WTC11 (cell line): ENCODE measurements around the gene HMCES. TPM values are rescaled to one million over a fixed set of nuclear protein-coding genes. Genes with fewer than 3 reads are reported as not detected.

ENCODE experiments used
- ATAC-seq: fragments of 200-7000 bp; cut with Tn5 transposase; 2 replicates; pipeline ENCODE4 v1.10.0; 2021; ENCODE audit warnings: mild to moderate bottlenecking, moderate library complexity
- CTCF ChIA-PET: fragments of 300-600 bp; sonication (Branson Sonifier 250); formaldehyde crosslinking; loops from one replicate; lab custom pipeline; 2021; ENCODE audit warnings: antibody characterized with exemption; lab: Charles Lee
- POLR2A ChIA-PET: fragments of 350-600 bp; sonication (Branson Sonifier 250); formaldehyde crosslinking; loops from one replicate; lab custom pipeline; 2021; ENCODE audit warnings: antibody characterized with exemption; lab: Charles Lee
- DNase-seq: peaks from one replicate; pipeline ENCODE4 v3.0.0; 2021; ENCODE audit warnings: low spot score
- H3K27ac Mint-ChIP-seq: 2 replicates; pipeline ENCODE4 v1.8.0; 2021; ENCODE audit warnings: mixed read lengths
- H3K27me3 Mint-ChIP-seq: 2 replicates; pipeline ENCODE4 v1.8.0; 2021; ENCODE audit warnings: low read depth, mild to moderate bottlenecking, moderate library complexity, mixed read lengths
- H3K36me3 Mint-ChIP-seq: 2 replicates; pipeline ENCODE4 v1.8.0; 2021; ENCODE audit warnings: mixed read lengths
- H3K4me1 Mint-ChIP-seq: 2 replicates; pipeline ENCODE4 v1.8.0; 2022; ENCODE audit warnings: mixed read lengths
- H3K4me3 Mint-ChIP-seq: 2 replicates; pipeline ENCODE4 v1.8.0; 2021; ENCODE audit warnings: mild to moderate bottlenecking, moderate library complexity, mixed read lengths
- H3K9me3 Mint-ChIP-seq: 2 replicates; pipeline ENCODE4 v1.8.0; 2021; ENCODE audit warnings: mixed read lengths
- ATF1 ChIP-seq: sonication (generic); formaldehyde crosslinking; IDR thresholded peaks from 2 replicates; pipeline ENCODE4 v1.8.1; 2023; ENCODE audit warnings: mild to moderate bottlenecking, moderate library complexity, missing genetic modification reagents
- ATF3 ChIP-seq: sonication (generic); formaldehyde crosslinking; conservative IDR thresholded peaks from 2 replicates; pipeline ENCODE4 v1.8.1; 2022; ENCODE audit warnings: mild to moderate bottlenecking, missing genetic modification reagents
- ATF6 ChIP-seq: sonication (generic); formaldehyde crosslinking; IDR thresholded peaks from 2 replicates; pipeline ENCODE4 v1.8.1; 2023; ENCODE audit warnings: mild to moderate bottlenecking, missing genetic modification reagents
- CTCF ChIP-seq: fragments of 200-600 bp; IDR thresholded peaks from 2 replicates; pipeline ENCODE4 v1.8.0; 2022; ENCODE audit warnings: antibody characterized with exemption
- E2F1 ChIP-seq: sonication (generic); formaldehyde crosslinking; IDR thresholded peaks from 2 replicates; pipeline ENCODE4 v1.8.0; 2022; ENCODE audit warnings: mild to moderate bottlenecking, missing genetic modification reagents
- ERG ChIP-seq: fragments of 250-450 bp; sonication (Bioruptor Pico); IDR thresholded peaks from 2 replicates; pipeline ENCODE4 v1.8.0; 2021; ENCODE audit warnings: mild to moderate bottlenecking
- HMGXB4 ChIP-seq: sonication (generic); formaldehyde crosslinking; IDR thresholded peaks from 2 replicates; pipeline ENCODE4 v1.8.1; 2023; ENCODE audit warnings: mild to moderate bottlenecking, moderate library complexity, missing genetic modification reagents
- JUN ChIP-seq: sonication (generic); formaldehyde crosslinking; IDR thresholded peaks from 2 replicates; pipeline ENCODE4 v1.8.0; 2023; ENCODE audit warnings: mild to moderate bottlenecking, missing genetic modification reagents
- MAX ChIP-seq: sonication (generic); formaldehyde crosslinking; IDR thresholded peaks from 2 replicates; pipeline ENCODE4 v1.8.0; 2022; ENCODE audit warnings: mild to moderate bottlenecking, missing genetic modification reagents
- NR1H2 ChIP-seq: sonication (generic); formaldehyde crosslinking; IDR thresholded peaks from 2 replicates; pipeline ENCODE4 v1.9.0; 2021; ENCODE audit warnings: mild to moderate bottlenecking, moderate library complexity, missing genetic modification reagents
- RORB ChIP-seq: fragments of 250-450 bp; sonication (Bioruptor Pico); IDR thresholded peaks from 2 replicates; pipeline ENCODE4 v1.9.0; 2021; ENCODE audit warnings: mild to moderate bottlenecking
- SMAD4 ChIP-seq: sonication (generic); formaldehyde crosslinking; IDR thresholded peaks from 2 replicates; pipeline ENCODE4 v1.8.0; 2022; ENCODE audit warnings: mild to moderate bottlenecking, missing genetic modification reagents
- USF1 ChIP-seq: sonication (generic); formaldehyde crosslinking; IDR thresholded peaks from 2 replicates; pipeline ENCODE4 v1.8.0; 2022; ENCODE audit warnings: mild to moderate bottlenecking, missing genetic modification reagents
- USF2 ChIP-seq: sonication (generic); formaldehyde crosslinking; IDR thresholded peaks from 2 replicates; pipeline ENCODE4 v1.8.1; 2023; ENCODE audit warnings: mild to moderate bottlenecking, missing genetic modification reagents, moderate library complexity
- ZNF219 ChIP-seq: sonication (generic); formaldehyde crosslinking; IDR thresholded peaks from 2 replicates; pipeline ENCODE4 v1.8.0; 2023; ENCODE audit warnings: missing genetic modification reagents, mild to moderate bottlenecking, borderline replicate concordance
- ZNF425 ChIP-seq: fragments of 250-450 bp; sonication (Bioruptor Pico); conservative IDR thresholded peaks from 2 replicates; pipeline ENCODE4 v1.9.0; 2021; ENCODE audit warnings: mild to moderate bottlenecking
- ZNF671 ChIP-seq: fragments of 250-450 bp; sonication (Bioruptor Pico); IDR thresholded peaks from 2 replicates; pipeline ENCODE4 v1.8.0; 2021; ENCODE audit warnings: mild to moderate bottlenecking
- total RNA-seq: library from RNA; stranded (reverse); gene quantifications from 3 replicates; pipeline ENCODE4 v1.2.3, GENCODE V29; 2021

The HMCES gene
- total RNA-seq, 1 experiment from 2014 or later, result 47.7 TPM

- H3K4me1 Mint-ChIP-seq, result peaks cover 24% of the 10 kb centered on the region
- H3K36me3 Mint-ChIP-seq, result no peaks in the 10 kb centered on the region
- ChIA-PET CTCF (interaction anchor here (1.0 to 2.4 kb wide), 8 partner anchors 11 to 259 kb away, joined by 3 to 16 read pairs (median 4); partner anchors contain the start of gene COPG1), POLR2A (no interaction called here)
- no peak overlapping the region for H3K4me3 Mint-ChIP-seq
- H3K27me3 Mint-ChIP-seq, result no peaks in the 10 kb centered on the region; the same call in 1 of the 2 replicates
- peak overlapping the region; percentile 86 for H3K27ac Mint-ChIP-seq
- H3K9me3 Mint-ChIP-seq, result no peaks in the 10 kb centered on the region
- DNase-seq (peak; percentile 29), ATAC-seq (peak; percentile 63)
- 0 out of 2 replicates have a peak, but pooled peaks have one; percentile 30 for TF ChIP-seq MAX (CRISPR knock-in tag)
- TF ChIP-seq ATF6 (CRISPR knock-in tag), result no peak
- TF ChIP-seq, all 79 proteins: peak for 1
Measured at GRCh38 chr3:129228891-129229585, 49.6 kb upstream of the HMCES start.

- H3K4me1 Mint-ChIP-seq, result peaks cover 24% of the 10 kb centered on the region
- peak overlapping the region; percentile 72; the same call in 1 of the 2 replicates for H3K27ac Mint-ChIP-seq
- CTCF ChIA-PET, result interaction anchor here (2.4 kb wide), 1 partner anchor 15 kb away, joined by 16 read pairs; no protein-coding TSS in a partner anchor
- TF ChIP-seq ZNF219 (no peak), HMGXB4 (CRISPR knock-in tag) (no peak), ZNF671 (CRISPR knock-in tag) (no peak), ATF3 (CRISPR knock-in tag) (no peak), ERG (no peak), RORB (CRISPR knock-in tag) (no peak), ZNF425 (CRISPR knock-in tag) (no peak), USF2 (CRISPR knock-in tag) (no peak), E2F1 (CRISPR knock-in tag) (no peak), USF1 (CRISPR knock-in tag) (no peak), ATF1 (CRISPR knock-in tag) (no peak), JUN (no peak), SMAD4 (CRISPR knock-in tag) (no peak), NR1H2 (CRISPR knock-in tag) (no peak), CTCF (no peak)
- no peak overlapping the region for H3K4me3 Mint-ChIP-seq
- ATAC-seq (no peak), DNase-seq (no peak)
- 0 out of 2 replicates have a peak, but pooled peaks cover under 1% of the 10 kb centered on the region for H3K9me3 Mint-ChIP-seq
- POLR2A ChIA-PET, result no interaction called here
- H3K36me3 Mint-ChIP-seq, result no peaks in the 10 kb centered on the region
- no peaks in the 10 kb centered on the region; the same call in 1 of the 2 replicates for H3K27me3 Mint-ChIP-seq
Measured at GRCh38 chr3:129230311-129231019, 48.2 kb upstream of the HMCES start.
